GM12873 (cell line): ENCODE results near the gene KHNYN.

Source experiments
- TF ChIP-seq, protein P1 (sequence below): IDR thresholded peaks from 2 replicates; pipeline ENCODE4 v1.5.1; 2012; ENCODE audit warnings: low read depth, mild to moderate bottlenecking, moderate library complexity, low read length, control low read depth; ENCODE audit not compliant: insufficient read depth; ENCODE audit errors: missing control alignments

KHNYN gene

GRCh38 chr14:24404814-24405213 is 24.9 kb upstream of the KHNYN start:
- TF ChIP-seq, protein P1, sequence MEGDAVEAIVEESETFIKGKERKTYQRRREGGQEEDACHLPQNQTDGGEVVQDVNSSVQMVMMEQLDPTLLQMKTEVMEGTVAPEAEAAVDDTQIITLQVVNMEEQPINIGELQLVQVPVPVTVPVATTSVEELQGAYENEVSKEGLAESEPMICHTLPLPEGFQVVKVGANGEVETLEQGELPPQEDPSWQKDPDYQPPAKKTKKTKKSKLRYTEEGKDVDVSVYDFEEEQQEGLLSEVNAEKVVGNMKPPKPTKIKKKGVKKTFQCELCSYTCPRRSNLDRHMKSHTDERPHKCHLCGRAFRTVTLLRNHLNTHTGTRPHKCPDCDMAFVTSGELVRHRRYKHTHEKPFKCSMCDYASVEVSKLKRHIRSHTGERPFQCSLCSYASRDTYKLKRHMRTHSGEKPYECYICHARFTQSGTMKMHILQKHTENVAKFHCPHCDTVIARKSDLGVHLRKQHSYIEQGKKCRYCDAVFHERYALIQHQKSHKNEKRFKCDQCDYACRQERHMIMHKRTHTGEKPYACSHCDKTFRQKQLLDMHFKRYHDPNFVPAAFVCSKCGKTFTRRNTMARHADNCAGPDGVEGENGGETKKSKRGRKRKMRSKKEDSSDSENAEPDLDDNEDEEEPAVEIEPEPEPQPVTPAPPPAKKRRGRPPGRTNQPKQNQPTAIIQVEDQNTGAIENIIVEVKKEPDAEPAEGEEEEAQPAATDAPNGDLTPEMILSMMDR, result no peak

DNA sequence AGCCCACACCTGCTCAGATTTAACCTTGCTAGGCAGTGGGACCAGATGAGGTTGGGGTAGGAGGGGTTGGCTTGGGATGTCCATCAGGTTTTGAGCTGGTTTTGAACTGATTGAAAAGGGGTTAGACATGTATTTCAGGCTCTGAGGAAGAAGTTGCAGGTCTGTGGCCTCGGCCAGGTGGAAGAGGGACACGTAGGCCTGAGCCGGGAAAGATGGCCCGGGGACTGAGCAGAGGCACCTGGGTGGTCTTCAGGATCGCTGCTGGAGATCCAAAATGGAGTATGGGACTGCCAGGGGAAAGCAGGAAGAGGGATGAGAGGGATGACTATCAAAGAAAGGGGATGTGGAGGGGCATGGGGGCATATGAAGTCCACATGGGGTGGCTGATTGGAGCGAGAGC is 23.3 kb upstream of the KHNYN start:
- TF ChIP-seq, protein P1, result no peak

DNA sequence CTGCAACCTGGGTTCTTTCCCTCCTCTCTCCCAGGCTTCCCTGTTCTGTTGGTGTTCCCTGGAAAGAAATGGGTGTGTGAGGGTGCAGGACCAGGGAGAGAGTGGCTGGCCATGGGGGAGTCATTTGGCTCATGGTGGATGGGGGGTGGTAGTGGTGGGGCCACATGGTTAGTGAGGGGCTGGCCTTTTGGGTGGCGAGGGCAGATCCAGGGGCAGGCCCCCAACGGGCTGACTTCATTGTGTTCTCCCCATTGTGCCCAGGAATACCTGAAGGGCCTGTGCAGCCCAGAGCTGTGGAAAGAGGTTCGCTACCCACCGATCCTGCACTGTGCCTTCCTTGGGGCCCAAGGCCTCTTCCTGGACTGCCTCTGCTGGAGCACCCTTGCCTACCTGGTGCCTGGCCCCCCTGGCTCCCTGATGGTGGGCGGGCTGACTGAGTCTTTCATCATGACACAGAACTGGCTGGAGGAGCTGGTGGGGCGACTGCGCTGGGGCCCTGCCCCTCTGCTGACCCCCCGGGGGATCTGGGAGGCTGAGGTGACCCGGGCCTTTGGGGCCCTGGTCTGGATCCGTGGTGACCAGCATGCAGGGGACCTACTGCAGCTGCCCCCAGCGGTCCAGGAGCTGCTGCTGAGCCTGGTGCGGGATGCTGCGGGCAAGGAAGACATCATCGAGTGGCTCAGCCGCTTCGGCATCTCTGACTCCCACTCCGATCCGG is 22.0 kb upstream of the KHNYN start:
- TF ChIP-seq, protein P1, result no peak

- TF ChIP-seq, protein P1, result no peak
Measured at GRCh38 chr14:24408764-24409163, 21.0 kb upstream of the KHNYN start.

DNA sequence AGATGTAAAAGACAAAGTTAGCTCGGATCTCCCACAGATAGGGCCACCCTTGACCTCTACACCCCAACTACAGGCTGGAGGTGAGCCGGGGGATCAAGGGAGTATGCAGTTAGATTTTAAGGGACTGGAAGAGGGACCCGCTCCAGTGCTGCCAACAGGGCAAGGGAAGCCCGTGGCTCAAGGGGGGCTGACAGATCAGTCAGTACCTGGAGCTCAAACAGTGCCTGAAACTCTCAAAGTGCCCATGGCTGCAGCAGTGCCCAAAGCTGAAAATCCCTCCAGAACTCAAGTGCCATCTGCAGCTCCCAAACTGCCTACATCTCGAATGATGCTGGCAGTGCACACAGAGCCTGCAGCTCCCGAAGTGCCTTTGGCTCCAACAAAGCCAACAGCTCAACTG is 20.6 kb upstream of the KHNYN start:
- TF ChIP-seq, protein P1, result no peak

DNA sequence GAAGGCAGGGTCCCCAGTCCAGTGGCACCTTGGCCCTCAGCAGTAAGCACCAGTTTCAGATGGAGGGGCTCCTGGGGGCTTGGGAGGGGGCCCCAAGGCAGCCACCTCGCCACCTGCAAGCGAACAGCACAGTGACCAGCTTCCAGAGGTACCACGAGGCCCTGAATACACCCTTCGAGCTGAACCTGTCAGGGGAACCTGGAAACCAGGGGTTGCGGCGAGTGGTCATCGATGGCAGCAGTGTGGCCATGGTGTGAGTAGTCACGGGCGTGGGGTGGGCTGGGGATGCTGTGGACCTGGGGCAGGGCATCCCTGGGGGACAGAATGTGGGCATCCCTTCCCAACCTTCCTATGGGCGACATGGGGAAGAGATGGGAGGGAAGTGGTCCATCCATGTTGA is 19.8 kb upstream of the KHNYN start:
- TF ChIP-seq, protein P1, result no peak

DNA sequence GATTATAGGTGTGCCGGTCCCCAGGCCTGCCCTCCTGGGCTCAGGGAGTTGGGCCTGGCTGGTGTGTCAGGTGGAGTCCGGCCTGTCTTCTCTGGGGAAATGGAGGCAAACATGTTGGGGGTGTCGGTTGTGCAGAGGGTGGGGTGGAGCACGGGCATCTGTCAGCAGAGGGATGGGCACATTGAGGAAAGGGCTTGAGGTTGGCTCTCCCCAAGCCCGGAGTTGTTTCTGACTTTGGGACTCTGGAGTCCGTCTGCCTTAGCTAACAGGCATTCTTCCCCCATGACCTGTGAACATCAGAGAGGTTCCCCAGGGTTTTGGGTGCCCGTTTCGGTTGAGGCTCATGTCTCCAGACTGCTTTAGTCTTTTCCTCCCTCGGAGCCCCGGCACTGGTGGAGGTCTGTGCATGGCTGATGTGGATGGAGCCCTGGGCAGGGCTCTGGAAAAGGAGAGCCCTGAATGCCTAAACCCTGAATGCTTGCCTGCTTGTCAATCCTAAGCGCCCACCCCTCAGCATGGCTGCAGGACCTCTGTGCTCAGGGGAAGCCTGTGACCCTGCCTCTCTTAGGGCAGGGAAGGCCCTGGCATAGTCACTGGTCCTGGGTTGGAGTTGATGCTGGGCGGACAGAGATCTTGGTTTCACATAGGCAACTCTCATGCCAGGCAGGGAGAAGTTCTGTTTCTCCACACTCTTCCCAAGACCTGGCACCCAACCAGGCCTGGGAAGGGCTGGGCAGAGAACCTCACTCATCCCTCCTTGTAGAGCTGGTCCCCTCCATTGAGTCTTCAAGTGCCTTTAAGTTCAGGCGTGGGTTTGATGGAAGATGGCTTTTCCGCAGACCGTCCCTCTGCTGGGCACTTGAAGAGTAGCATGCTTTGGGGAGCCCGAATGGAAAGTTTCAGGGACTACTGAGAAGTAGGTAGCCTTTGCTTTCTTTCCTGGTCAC is 18.0 kb upstream of the KHNYN start:
- TF ChIP-seq, protein P1, result peak; percentile 83
